Left cardiac atrium (tissue), 4 donors: ENCODE measurements around the gene MRPS11. TPM values are rescaled to one million over a fixed set of nuclear protein-coding genes. Genes with fewer than 3 reads are reported as not detected.
A peak's percentile ranks its signal among the peaks of the same experiment; 100 is the strongest.
"Not testable (repeated sequence)": the region's sequence is repeated elsewhere in the genome, so short reads cannot be mapped to it uniquely, and the experiment has no call there.

ENCODE experiments used
- ATAC-seq, 2 donors: fragments of 200-7000 bp; cut with Tn5 transposase; one replicate each; pipeline ENCODE4 v1.9.1; 2020; ENCODE audit warnings: mild to moderate bottlenecking in 2 of 2, moderate library complexity in 2 of 2
- DNase-seq: peaks from one replicate; pipeline ENCODE4 v3.0.0-alpha.2; 2020
- intact Hi-C, 2 donors: fragments of 100-400 bp; cut with DNase I; formaldehyde crosslinking; loops; one replicate each; pipeline versions ENCODE4 v1.14.1 to v1.15.1; 2022 to 2023
- long read RNA-seq: library from polyadenylated mRNA; unstranded; transcript quantifications from one replicate; pipeline ENCODE4 v2.0.0, GENCODE V29; 2021
- total RNA-seq, 2 donors: library from RNA; stranded (reverse); fragmentation: NEBNext Ultra II Directional; extraction: Animal tissue kit (Norgen Biotek cat#: 25700); gene quantifications; one replicate each; pipeline ENCODE4 v1.2.1, GENCODE V29; 2021
- donor health status: DM: no; HTN: yes; CAD: no.
- donor health status: DM: no; HTN: yes; CAD: no; lungs with severe emphysema.
- donor health status: DM: yes; HTN: yes; CAD: no.
- donor health status: Dilated cardiomyopathy.

MRPS11 gene
- 10 to 100 TPM; 40.7 to 51.5 TPM for total RNA-seq
- long read RNA-seq, transcript MRPS11-201 (6 exons, 3,644 nt), result major isoform, 7 of 13 reads
- long read RNA-seq, partial matches to known transcripts, result 0 of 13 reads
- long read RNA-seq, other reads (novel, unspliced or antisense), result 6 of 13 reads

DNA sequence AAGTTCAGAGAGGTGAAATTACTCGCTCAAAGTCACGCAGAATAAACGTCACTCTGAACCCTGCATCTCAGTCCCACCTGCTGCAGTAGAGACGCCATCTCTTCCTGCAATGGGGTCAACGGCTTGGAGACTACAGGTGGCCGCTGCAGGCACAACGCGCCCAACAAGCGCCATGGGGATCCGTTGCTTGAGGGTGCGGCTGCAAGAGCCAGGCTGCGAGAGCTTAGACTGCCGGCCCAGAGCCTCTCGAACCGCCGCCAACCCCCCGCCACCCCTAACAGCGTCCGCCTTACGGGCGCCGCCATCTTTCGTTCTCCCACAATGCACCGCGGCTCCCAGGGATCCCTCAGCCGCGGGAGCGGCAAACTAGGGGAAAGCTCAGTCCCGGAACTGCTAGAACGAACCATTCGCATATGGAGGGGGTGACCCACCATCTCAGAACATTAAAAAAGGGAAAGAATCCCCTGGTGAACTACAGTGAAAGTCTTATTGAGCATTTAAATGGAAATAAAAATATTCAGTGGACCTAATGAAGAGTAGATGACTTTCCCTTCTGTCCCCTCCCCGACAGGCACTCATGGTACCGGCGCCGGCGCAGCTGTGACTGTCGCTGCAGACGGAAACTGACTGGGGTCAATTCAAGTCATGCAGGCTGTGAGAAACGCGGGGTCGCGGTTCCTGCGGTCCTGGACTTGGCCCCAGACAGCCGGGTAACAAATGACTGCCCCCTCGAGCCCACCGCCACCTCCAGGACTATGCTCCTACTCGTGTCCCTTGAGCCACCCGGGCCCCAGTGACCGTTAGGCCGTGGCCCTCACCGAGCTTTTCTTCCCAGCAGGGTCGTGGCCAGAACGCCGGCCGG is at the start of gene MRPS11, which contains the start of gene MRPL46:
Gene MRPS11 (plus strand): TSS at position 636 of the 862 bp plus-strand sequence. CDS start 10 bp downstream, at position 646.
Gene MRPL46 (minus strand): TSS at position 316 of the 862 bp plus-strand sequence. CDS start 11 bp downstream, at position 305.
- intact Hi-C loops, result no loop called here
- ATAC-seq, result peak; percentile 96 to 98
- DNase-seq, result peak; percentile 94

DNA sequence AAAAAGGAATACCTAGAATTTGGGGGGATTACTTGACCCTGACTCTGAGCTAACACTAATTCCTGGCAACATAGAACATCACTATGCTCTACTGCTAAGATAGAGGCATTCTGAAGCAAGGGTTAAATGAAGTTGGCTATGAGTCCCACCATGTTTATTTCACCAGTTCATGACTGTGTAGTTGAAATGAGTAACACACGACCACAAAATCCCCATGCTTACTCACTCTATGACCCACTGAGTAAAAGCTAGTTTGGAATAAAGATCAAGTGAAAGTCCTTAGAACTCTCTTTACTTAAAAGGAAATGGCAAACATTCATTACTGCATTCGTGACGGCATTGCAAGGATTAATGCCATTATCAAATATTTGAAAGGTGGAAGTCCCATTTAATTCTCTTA is 47.7 kb upstream of the MRPS11 start:
- no peak for DNase-seq
- no peak for ATAC-seq
- intact Hi-C loops, result no loop called here

DNA sequence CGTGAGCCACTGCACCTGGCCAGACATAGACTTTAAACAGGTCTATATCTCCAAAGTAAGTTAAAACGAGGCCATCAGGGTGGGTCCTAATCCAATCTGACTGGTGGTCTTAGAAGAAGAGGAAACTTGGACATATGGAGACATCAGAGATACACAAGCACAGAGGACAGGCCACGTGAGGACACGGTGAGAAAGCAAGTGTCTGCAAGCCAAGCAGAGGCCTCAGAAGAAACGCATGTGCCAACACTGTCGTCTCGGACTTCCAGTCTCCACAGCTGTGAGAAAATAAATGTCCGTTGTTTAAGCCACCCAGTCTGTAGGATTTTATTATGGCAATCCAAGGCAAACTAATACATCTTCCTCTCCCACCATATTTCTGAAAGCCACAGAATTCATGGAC is 44.2 kb upstream of the MRPS11 start:
- no peak for DNase-seq
- intact Hi-C loops, result no loop called here
- ATAC-seq, result no peak

DNA sequence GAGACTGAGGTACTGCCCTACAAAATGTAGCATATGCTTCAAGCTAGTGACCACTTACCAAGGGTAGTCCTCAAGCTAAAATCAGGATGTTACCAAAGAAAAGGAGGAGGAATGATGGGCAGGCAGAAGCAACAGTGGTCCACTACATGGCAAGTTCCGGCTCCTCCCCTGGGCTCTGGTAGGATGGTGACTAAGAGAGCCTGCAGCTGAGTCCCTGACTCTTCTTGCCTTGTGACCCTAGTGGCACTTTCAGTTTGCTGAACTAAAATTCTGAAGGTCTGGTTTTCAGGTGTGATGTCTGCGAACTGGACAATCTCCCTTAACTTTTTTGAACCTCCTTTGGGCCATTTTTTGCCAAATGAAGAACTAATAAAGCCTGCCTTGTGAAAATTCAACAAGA is 41.2 kb upstream of the MRPS11 start:
- intact Hi-C loops, result no loop called here
- ATAC-seq, result no peak
- no peak for DNase-seq

DNA sequence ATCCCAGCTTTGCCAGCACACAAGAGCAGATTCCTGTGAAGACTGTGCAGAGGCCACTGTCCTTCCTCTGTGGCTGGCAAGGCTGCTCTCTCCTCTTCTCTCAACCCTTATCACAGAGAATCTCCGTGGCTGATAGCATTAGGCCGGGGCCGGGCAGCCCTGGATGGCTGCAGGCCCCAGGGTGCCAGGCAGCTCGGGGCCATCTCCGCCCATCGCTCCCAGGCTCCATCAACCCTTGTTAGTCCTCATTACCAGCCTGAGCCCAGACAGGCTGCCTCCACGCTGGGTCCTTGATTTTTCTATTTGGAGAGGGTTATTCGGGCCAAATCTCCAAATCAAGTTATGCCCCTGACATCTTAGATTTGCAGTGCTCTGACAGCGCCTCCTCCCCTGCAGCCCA is 39.5 kb upstream of the MRPS11 start:
- no peak for DNase-seq
- intact Hi-C loops, result no loop called here
- no peak for ATAC-seq

GRCh38 chr15:88428805-88429605 is 38.5 kb upstream of the MRPS11 start:
- ATAC-seq, result no peak
- intact Hi-C loops, result no loop called here

DNA sequence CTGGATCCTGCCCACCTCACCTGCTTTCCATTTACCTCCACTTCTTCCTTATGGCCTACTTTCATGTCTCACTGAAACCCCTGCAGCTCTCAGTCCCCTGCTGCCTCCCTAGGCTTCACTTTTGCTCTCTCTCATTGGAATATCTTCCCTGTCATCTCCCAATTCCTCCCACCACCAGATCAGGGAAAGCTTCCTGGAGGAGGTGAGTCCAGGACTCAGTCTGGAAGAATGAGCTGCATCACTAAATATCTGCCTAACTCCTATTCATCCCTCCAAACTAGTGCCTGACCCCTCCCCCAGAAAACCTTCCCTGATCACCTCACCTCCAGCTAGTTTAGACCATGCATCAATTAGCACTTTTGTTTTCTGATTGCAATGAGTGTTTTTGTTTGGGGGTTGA is 37.5 kb upstream of the MRPS11 start:
- no peak for ATAC-seq
- intact Hi-C loops, result no loop called here
- DNase-seq, result no peak

More at GRCh38 chr15:88428805-88429605, 38.5 kb upstream of the MRPS11 start:
- DNase-seq, result no peak

DNA sequence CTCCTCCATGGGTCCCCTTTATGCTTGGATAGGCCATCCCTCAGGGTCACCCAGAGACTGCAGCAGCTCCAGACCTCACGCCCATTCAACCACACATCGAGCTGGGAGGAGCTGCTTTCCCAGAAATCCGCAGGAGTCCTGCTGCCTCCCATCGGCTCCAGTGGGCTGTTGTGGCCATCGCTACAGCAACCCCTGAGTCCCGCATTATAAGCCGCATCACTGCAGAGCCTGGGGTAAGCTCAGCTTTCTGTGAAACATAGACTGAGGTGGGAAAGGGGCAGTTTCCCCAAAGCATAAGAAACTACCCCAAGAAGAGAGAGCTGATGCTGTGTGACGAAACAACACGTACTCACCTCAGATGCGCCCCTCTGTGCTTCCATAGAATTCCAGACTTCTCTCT is 36.1 kb upstream of the MRPS11 start:
- DNase-seq (no peak), ATAC-seq (no peak)
- intact Hi-C loops, result no loop called here

DNA sequence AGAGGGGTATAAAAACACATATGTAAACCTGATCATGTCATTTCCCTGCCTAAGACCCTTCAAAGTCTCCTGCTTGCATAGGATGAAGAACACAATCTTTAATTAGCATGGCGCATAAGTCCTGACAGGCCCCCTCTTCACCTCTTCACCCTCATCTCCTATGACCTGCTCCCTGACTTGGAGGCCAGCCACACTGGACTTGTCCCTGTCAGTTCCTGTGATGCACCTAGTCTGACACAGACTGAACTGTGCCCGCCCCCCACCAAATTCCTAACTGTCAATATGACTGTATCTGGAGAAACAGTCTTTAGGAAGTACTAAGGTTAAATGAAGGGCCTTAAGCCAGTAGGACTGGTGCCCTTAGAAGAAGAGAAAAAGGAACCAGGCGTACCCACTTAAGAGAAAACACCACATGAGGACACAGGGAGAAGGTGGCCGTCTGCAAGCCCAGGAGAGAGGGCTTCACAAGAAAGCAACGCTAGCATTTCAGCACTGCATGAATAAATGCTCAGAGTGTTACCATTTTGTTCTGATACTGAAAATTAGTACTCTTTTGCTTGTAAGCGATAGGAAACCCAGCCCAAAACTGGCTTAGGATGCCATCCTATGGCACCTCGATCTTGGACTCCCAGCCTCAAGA is 34.3 kb upstream of the MRPS11 start:
- intact Hi-C loops, result no loop called here
- no peak for ATAC-seq
- DNase-seq, result no peak

GRCh38 chr15:88434106-88434505 is 33.4 kb upstream of the MRPS11 start:
- ATAC-seq, DNase-seq, intact Hi-C loops: not testable (repeated sequence)

- DNase-seq (no peak), ATAC-seq (no peak)
- intact Hi-C loops, result no loop called here
Observed at GRCh38 chr15:88438181-88438580, 29.3 kb upstream of the MRPS11 start.

DNA sequence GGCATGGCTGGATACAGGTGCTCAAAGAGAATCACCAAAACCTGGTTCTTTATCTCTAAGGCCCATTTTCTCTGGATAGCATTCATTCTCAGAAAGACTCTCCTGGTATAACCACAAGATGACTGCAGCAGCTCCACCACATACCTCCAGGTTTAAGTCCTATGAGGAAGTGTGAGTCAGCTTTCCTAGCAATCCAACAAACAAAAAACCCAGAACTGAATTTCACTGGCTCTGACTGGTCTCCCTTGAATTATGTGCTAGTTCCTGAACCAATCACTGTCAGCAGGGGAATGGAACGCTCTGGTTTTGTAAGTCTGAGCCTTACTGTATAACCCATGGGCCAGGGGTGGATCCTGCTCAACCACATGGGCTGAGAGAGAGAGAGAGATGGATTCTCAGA is 27.5 kb upstream of the MRPS11 start:
- intact Hi-C loops, result no loop called here
- ATAC-seq (no peak), DNase-seq (no peak)

- no peak for DNase-seq
- no peak for ATAC-seq
- intact Hi-C loops, result no loop called here
Observed at GRCh38 chr15:88441076-88441730, 26.3 kb upstream of the MRPS11 start.

GRCh38 chr15:88447206-88447605 is 20.3 kb upstream of the MRPS11 start:
- intact Hi-C loops, result no loop called here
- no peak for DNase-seq
- no peak for ATAC-seq

- intact Hi-C loops, result no loop called here
- DNase-seq (no peak), ATAC-seq (no peak)
Observed at GRCh38 chr15:88447741-88448140, 19.8 kb upstream of the MRPS11 start.

DNA sequence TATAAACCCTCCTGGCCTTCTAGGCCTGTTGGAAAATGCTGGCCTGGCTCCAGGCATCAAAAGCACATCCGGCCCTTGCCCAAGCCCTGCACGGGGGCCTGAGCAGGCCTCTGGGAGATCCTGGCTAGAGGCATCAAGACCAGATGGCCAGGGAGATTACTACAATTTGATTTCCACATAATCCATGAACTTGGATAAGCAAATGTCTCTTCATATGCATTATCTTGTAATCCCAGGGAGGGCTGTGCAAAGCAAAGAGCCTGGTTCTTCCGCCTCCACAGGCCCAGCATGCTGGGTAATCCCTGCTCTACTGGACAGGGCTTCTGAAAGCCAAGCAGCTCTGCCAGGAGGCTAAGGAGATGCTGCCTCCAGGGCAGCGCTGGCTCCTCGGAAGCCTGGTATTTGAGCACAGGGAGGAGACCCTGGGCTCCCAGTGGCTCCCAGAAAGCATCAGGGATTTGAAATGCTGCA is 18.5 kb upstream of the MRPS11 start:
- no peak for DNase-seq
- intact Hi-C loops, result no loop called here
- ATAC-seq, result no peak

GRCh38 chr15:88449581-88449980 is 17.9 kb upstream of the MRPS11 start:
- DNase-seq, result no peak
- no peak for ATAC-seq
- intact Hi-C loops, result no loop called here

DNA sequence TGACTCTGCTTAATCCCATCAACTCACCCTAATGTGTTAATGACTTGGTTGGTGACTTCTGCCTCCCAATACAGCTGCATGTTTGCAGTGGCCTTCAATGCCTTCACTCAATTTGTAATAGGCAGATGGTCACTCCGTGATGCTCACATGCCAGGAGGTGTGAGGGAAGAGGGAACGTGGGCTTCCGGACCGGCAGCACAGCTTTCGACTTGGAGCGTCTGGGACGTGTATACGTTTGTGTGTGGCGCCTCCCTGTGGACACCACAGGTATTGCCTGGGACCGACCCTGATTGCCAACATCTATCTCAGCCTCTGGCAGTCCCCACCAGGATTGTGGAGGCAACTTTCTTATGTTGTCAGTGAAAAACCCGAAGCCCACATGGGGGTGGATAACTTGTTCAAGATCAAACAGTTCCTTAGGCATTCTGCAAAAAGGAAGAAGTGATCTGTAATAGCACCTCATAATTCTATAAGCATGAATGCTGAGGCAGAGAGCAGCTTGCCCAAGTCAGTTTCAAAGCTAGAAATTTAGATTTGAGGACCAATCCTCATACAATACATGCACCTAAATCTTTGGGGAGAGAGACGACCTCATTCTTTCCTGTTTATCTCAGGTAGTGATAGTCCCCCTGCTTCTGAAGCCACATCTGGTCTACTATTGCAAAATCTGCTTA is 17.2 kb upstream of the MRPS11 start:
- ATAC-seq (peak; percentile 53 to 65), DNase-seq (peak; percentile 61)
- intact Hi-C loops, result no loop called here
